ENCODE results near the gene CAP2. TPM values are rescaled to one million over a fixed set of nuclear protein-coding genes. Genes with fewer than 3 reads are reported as not detected.

Gene CAP2
- total and polyA plus RNA-seq, 2 experiments from 2014 or later, result 6.7 to 9.1 TPM

DNA sequence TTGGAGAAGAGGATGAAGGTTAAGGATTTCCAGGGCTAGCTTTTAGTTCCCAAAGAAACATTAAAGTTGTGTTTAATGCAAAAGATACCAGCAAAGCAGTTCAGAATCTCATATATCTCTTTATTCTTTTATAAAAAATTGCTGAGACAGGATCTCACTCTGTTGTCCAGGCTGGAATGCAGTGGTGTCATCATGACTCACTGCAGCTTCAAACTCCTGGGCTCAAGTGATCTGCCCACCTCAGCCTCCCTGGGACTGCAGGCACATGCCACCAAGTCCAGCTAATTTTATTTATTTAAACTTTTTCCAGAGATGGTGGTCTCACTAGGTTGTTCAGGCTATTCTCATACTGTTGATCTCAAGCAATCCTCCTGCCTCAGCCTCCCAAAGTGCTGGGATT lies 41.1 kb upstream of the CAP2 start:
- no peak overlapping the region for H3K4me3 ChIP-seq
- no peaks in the 10 kb centered on the region for H4K20me1 ChIP-seq (replicated peaks; ENCODE audit: insufficient read depth)
- ATAC-seq (no peak), DNase-seq (ENCODE audit: low spot score) (no peak)
- TF ChIP-seq STAT1 (IDR thresholded peaks at IDR 0.05; ENCODE audit: unreplicated experiment), result no peak
- TF ChIP-seq EZH2 (IDR thresholded peaks at IDR 0.05; ENCODE audit: low read depth, unreplicated experiment), result no peak
- TF ChIP-seq, protein P1, sequence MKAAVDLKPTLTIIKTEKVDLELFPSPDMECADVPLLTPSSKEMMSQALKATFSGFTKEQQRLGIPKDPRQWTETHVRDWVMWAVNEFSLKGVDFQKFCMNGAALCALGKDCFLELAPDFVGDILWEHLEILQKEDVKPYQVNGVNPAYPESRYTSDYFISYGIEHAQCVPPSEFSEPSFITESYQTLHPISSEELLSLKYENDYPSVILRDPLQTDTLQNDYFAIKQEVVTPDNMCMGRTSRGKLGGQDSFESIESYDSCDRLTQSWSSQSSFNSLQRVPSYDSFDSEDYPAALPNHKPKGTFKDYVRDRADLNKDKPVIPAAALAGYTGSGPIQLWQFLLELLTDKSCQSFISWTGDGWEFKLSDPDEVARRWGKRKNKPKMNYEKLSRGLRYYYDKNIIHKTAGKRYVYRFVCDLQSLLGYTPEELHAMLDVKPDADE (IDR thresholded peaks at IDR 0.05), result no peak
- TF ChIP-seq CREB1 (CRISPR knock-in tag; IDR thresholded peaks at IDR 0.05; ENCODE audit: low read depth), result no peak
- no peak for TF ChIP-seq JUNB (IDR thresholded peaks at IDR 0.05; ENCODE audit: unreplicated experiment)
- TF ChIP-seq ZNF114 (CRISPR knock-in tag; IDR thresholded peaks at IDR 0.05), result no peak
- TF ChIP-seq, protein P2, sequence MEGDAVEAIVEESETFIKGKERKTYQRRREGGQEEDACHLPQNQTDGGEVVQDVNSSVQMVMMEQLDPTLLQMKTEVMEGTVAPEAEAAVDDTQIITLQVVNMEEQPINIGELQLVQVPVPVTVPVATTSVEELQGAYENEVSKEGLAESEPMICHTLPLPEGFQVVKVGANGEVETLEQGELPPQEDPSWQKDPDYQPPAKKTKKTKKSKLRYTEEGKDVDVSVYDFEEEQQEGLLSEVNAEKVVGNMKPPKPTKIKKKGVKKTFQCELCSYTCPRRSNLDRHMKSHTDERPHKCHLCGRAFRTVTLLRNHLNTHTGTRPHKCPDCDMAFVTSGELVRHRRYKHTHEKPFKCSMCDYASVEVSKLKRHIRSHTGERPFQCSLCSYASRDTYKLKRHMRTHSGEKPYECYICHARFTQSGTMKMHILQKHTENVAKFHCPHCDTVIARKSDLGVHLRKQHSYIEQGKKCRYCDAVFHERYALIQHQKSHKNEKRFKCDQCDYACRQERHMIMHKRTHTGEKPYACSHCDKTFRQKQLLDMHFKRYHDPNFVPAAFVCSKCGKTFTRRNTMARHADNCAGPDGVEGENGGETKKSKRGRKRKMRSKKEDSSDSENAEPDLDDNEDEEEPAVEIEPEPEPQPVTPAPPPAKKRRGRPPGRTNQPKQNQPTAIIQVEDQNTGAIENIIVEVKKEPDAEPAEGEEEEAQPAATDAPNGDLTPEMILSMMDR (conservative IDR thresholded peaks at IDR 0.05; ENCODE audit: low read depth in 2 of 2), result no peak
- no peak for TF ChIP-seq EZH2phosphoT487 (IDR thresholded peaks at IDR 0.05; ENCODE audit: unreplicated experiment)
- no peak for TF ChIP-seq ZNF331 (CRISPR knock-in tag; IDR thresholded peaks at IDR 0.05; ENCODE audit: low read depth)
- TF ChIP-seq NANOG (IDR thresholded peaks at IDR 0.05; ENCODE audit: borderline replicate concordance), result no peak
- H3F3A ChIP-seq (replicated peaks; ENCODE audit: low read depth), result no peaks in the 10 kb centered on the region
- H3K27ac ChIP-seq (ENCODE audit: low read depth), result no peak overlapping the region
- H3K4me1 Mint-ChIP-seq, result no peaks in the 10 kb centered on the region
- H3K9me3 Mint-ChIP-seq, result no peaks in the 10 kb centered on the region
- H3K4me1 ChIP-seq (ENCODE audit: insufficient read depth), result no peaks in the 10 kb centered on the region
- no peak overlapping the region for H2AFZ ChIP-seq
- H3K4me2 ChIP-seq, result no peak overlapping the region
- H3K4me3 Mint-ChIP-seq, result no peak overlapping the region
- H3K27ac Mint-ChIP-seq, result no peak overlapping the region
- H3K27me3 ChIP-seq (ENCODE audit: insufficient read depth), result no peaks in the 10 kb centered on the region
- H3K79me2 ChIP-seq (replicated peaks; ENCODE audit: insufficient read depth), result no peaks in the 10 kb centered on the region
- H3K9me2 ChIP-seq (ENCODE audit: insufficient read depth), result no peaks in the 10 kb centered on the region
- H3K36me3 ChIP-seq (ENCODE audit: insufficient read depth), result no peaks in the 10 kb centered on the region
- no peaks in the 10 kb centered on the region for H3K36me3 Mint-ChIP-seq (ENCODE audit: low read depth)
- H3K27me3 Mint-ChIP-seq (ENCODE audit: insufficient read depth, low read depth, poor library complexity), result peaks cover 2% of the 10 kb centered on the region

DNA sequence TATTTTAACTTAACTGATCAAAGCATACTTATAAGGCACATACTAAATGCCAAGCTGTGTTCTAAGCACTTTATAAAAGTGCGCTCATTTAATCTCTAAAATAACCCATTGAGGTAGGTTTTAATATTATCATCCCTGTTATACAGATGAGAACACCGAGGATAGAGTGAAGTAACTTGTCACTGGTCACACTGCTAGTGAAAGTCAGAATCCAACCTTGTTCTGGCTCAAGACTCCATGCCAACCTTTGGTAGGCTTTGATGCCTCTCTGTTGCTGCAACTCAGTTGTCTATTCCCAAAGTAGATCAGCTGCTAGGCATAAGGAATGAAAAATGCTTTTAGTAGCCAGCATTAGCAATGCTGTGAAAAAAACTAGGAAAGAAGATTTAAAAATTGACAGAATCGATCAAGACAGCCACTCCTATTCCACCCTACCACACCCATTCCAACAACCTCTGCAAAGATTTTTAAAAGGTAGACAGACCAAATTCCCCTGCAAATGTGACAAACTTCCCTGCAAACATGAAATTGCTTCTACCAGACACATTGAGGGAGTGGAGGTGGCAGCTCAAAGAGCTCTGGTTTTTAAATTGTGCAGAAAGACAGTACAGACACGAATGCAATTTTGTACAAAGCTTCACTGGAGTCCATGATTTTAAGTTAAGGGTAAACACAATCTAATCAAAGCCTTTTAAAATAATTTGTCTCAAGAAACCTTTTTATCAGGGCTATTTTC lies 39.8 kb upstream of the CAP2 start:
- no peak overlapping the region for H2AFZ ChIP-seq
- H3K4me1 ChIP-seq (ENCODE audit: insufficient read depth), result no peaks in the 10 kb centered on the region
- H3K27ac ChIP-seq (ENCODE audit: low read depth), result no peak overlapping the region
- no peak overlapping the region for H3K4me2 ChIP-seq
- H3K27me3 ChIP-seq (ENCODE audit: insufficient read depth), result no peaks in the 10 kb centered on the region
- no peak overlapping the region for H3K4me3 ChIP-seq
- no peak for ATAC-seq
- H3K9me2 ChIP-seq (ENCODE audit: insufficient read depth), result no peaks in the 10 kb centered on the region
- no peaks in the 10 kb centered on the region for H3F3A ChIP-seq (replicated peaks; ENCODE audit: low read depth)
- no peak overlapping the region for H3K27ac Mint-ChIP-seq
- H3K4me3 Mint-ChIP-seq, result no peak overlapping the region
- H3K36me3 ChIP-seq (ENCODE audit: insufficient read depth), result no peaks in the 10 kb centered on the region
- no peaks in the 10 kb centered on the region for H4K20me1 ChIP-seq (replicated peaks; ENCODE audit: insufficient read depth)
- H3K79me2 ChIP-seq (replicated peaks; ENCODE audit: insufficient read depth), result no peaks in the 10 kb centered on the region
- DNase-seq (ENCODE audit: low spot score), result no peak
- no peaks in the 10 kb centered on the region for H3K4me1 Mint-ChIP-seq
- H3K9me3 Mint-ChIP-seq, result no peaks in the 10 kb centered on the region
- no peaks in the 10 kb centered on the region for H3K36me3 Mint-ChIP-seq (ENCODE audit: low read depth)
- H3K27me3 Mint-ChIP-seq (ENCODE audit: insufficient read depth, low read depth, poor library complexity), result peaks cover 2% of the 10 kb centered on the region
- TF ChIP-seq STAT1 (IDR thresholded peaks at IDR 0.05; ENCODE audit: unreplicated experiment) (no peak), CREB1 (CRISPR knock-in tag; IDR thresholded peaks at IDR 0.05; ENCODE audit: low read depth) (no peak), ZNF331 (CRISPR knock-in tag; IDR thresholded peaks at IDR 0.05; ENCODE audit: low read depth) (no peak), REST (IDR thresholded peaks at IDR 0.05; ENCODE audit: unreplicated experiment) (no peak), POLR2AphosphoS5 (IDR thresholded peaks at IDR 0.05; ENCODE audit: low read depth) (no peak), JUNB (IDR thresholded peaks at IDR 0.05; ENCODE audit: unreplicated experiment) (no peak), ZNF114 (CRISPR knock-in tag; IDR thresholded peaks at IDR 0.05) (no peak), EZH2 (IDR thresholded peaks at IDR 0.05; ENCODE audit: low read depth, unreplicated experiment) (no peak), NANOG (IDR thresholded peaks at IDR 0.05; ENCODE audit: borderline replicate concordance) (no peak)
- TF ChIP-seq, protein P1 (IDR thresholded peaks at IDR 0.05), result no peak
- TF ChIP-seq, protein P2 (conservative IDR thresholded peaks at IDR 0.05; ENCODE audit: low read depth in 2 of 2), result no peak

Data from GM23338 (cell line).